Fibroblast of villous mesenchyme (primary cell): ENCODE results near the gene TMEM213. TPM values are rescaled to one million over a fixed set of nuclear protein-coding genes. Genes with fewer than 3 reads are reported as not detected.

Source experiments
- DNase-seq: peaks from one replicate; pipeline ENCODE4 v3.0.0-alpha.2; 2010; ENCODE audit warnings: low read depth
- H3K4me3 ChIP-seq: 2 replicates; pipeline ENCODE4 v1.5.1; 2011; ENCODE audit warnings: low read depth, mild to moderate bottlenecking, low read length
- CTCF ChIP-seq: IDR thresholded peaks from 2 replicates; pipeline ENCODE4 v1.5.1; 2012; ENCODE audit warnings: low read depth, mild to moderate bottlenecking, low read length; ENCODE audit not compliant: insufficient read depth
- total RNA-seq: library from RNA; depleted of rRNA; stranded (reverse); fragments of >200 nt; gene quantifications from 2 replicates; pipeline ENCODE4 v1.2.3, GENCODE V29; 2012

TMEM213 gene
- total RNA-seq, 1 donor, result not detected

DNA sequence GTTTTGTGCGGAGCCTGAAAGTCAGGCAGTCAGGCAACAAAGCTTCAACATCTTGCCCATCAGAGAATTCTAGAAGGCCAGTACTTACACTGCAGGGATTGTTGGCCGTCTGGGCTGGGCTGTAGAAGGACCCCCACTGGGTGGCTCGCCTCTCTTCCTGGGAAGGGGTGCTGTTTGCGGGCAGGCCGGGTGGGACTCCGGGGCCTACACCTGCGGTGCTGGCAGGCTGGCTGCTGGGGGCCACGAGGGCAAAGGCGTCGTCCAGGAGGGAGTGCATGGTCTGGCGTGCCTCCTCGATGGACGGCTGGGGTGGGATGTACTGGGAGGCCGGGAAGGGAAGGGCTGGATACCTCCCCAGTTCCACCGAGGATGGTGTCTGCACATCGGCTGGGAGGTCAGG is 63.3 kb downstream of the TMEM213 start:
- no peak overlapping the region for H3K4me3 ChIP-seq
- TF ChIP-seq CTCF, result no peak
- no peak for DNase-seq

- TF ChIP-seq CTCF, result no peak
- no peak overlapping the region for H3K4me3 ChIP-seq
- DNase-seq, result no peak
Observed at GRCh38 chr7:138863931-138864330, 66.1 kb downstream of the TMEM213 start.

GRCh38 chr7:138864667-138865066 is 66.9 kb downstream of the TMEM213 start:
- no peak overlapping the region for H3K4me3 ChIP-seq
- TF ChIP-seq CTCF, result no peak
- DNase-seq, result peak; percentile 74

- TF ChIP-seq CTCF, result peak; percentile 32
- DNase-seq, result no peak
- no peak overlapping the region for H3K4me3 ChIP-seq
Observed at GRCh38 chr7:138865843-138866242, 68.0 kb downstream of the TMEM213 start.

- DNase-seq, result no peak
- no peak for TF ChIP-seq CTCF
- no peak overlapping the region for H3K4me3 ChIP-seq
Observed at GRCh38 chr7:138866353-138866752, 68.6 kb downstream of the TMEM213 start.

DNA sequence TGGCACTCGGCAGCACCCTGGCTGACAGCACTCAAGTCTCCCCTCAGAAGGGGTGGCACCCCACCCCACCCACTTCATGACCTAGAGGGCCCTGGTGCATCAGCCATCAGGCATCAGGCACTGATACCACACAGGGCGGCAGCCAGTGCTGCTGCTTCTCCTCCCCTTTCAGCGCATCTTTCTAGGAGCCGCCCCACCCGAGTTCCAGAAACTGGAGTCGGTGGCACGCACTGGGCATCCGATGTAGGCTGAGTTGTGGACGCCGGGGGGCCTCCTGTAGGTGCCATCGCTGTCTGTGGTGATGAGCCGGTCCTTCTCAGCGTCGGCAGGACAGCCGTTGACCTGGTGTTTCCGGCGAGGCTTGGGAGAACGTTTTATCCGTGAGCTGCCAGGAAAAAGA is 70.0 kb downstream of the TMEM213 start:
- no peak for TF ChIP-seq CTCF
- H3K4me3 ChIP-seq, result no peak overlapping the region
- DNase-seq, result no peak

DNA sequence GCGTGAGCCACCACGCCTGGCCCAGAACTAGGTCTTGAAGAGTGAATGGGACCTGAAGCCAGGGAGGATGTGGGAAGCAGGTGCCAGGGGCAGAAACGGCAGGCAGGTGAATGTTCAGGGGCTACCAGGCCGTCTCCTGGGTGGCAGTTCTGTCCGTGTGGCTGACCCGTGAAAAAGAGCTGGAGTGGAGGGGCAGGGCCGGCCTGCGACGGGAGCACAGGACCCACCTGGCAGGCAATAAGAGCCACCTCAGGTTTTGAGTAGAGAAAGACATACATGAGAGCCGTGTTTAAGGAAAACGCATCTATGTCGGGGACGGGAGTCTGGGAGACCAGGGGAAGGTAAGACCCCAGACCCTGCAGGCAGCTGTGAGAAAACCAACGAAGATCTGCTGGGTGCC is 70.9 kb downstream of the TMEM213 start:
- DNase-seq, result no peak
- no peak for TF ChIP-seq CTCF
- no peak overlapping the region for H3K4me3 ChIP-seq
